ENCODE results near the gene MAML3.
A peak's percentile ranks its signal among the peaks of the same experiment; 100 is the strongest.

MAML3 gene

GRCh38 chr4:139735381-139736273 is 418.4 kb downstream of the MAML3 start:
- no peak for TF ChIP-seq CEBPB (IDR thresholded peaks at IDR 0.05)
- no peak for TF ChIP-seq ZBTB7A (IDR thresholded peaks at IDR 0.05; ENCODE audit: low read depth)
- TF ChIP-seq TAF1 (IDR thresholded peaks at IDR 0.05; ENCODE audit: low read depth), result no peak
- no peak for TF ChIP-seq TEAD4 (IDR thresholded peaks at IDR 0.05)
- TF ChIP-seq MAX (IDR thresholded peaks at IDR 0.05), result no peak
- no peak for TF ChIP-seq REST (IDR thresholded peaks at IDR 0.05; ENCODE audit: low read depth)
- no peak for TF ChIP-seq YY1 (IDR thresholded peaks at IDR 0.05; ENCODE audit: low read depth)
- no peak for TF ChIP-seq RAD21 (IDR thresholded peaks at IDR 0.05; ENCODE audit: low read depth)
- no peak for TF ChIP-seq NFIC (IDR thresholded peaks at IDR 0.05)
- no peak for TF ChIP-seq USF1 (IDR thresholded peaks at IDR 0.05)
- TF ChIP-seq FOXM1 (IDR thresholded peaks at IDR 0.05; ENCODE audit: borderline replicate concordance, low read depth), result no peak
- TF ChIP-seq CREB1 (IDR thresholded peaks at IDR 0.05; ENCODE audit: low read depth), result no peak
- TF ChIP-seq TCF12 (IDR thresholded peaks at IDR 0.05; ENCODE audit: low read depth), result no peak
- no peak for TF ChIP-seq EP300 (IDR thresholded peaks at IDR 0.05; ENCODE audit: borderline replicate concordance)
- no peak for TF ChIP-seq EGR1 (IDR thresholded peaks at IDR 0.05)

GRCh38 chr4:139734875-139735380 is 419.1 kb downstream of the MAML3 start:
- no peak for TF ChIP-seq REST (IDR thresholded peaks at IDR 0.05; ENCODE audit: low read depth)
- peak; percentile 90 for TF ChIP-seq MAX (IDR thresholded peaks at IDR 0.05)
- 0 out of 2 replicates have a peak, but pooled peaks have one; percentile 53 for TF ChIP-seq ZBTB7A (IDR thresholded peaks at IDR 0.05; ENCODE audit: low read depth)
- peak; percentile 64; the same call in 1 of the 2 replicates for TF ChIP-seq RAD21 (IDR thresholded peaks at IDR 0.05; ENCODE audit: low read depth)
- TF ChIP-seq NFIC (IDR thresholded peaks at IDR 0.05), result no peak

- TF ChIP-seq TAF1 (IDR thresholded peaks at IDR 0.05; ENCODE audit: low read depth) (no peak), USF1 (IDR thresholded peaks at IDR 0.05) (no peak), YY1 (IDR thresholded peaks at IDR 0.05; ENCODE audit: low read depth) (no peak), REST (IDR thresholded peaks at IDR 0.05; ENCODE audit: low read depth) (no peak), EGR1 (IDR thresholded peaks at IDR 0.05) (no peak), MAX (IDR thresholded peaks at IDR 0.05) (no peak), RAD21 (IDR thresholded peaks at IDR 0.05; ENCODE audit: low read depth) (no peak), CREB1 (IDR thresholded peaks at IDR 0.05; ENCODE audit: low read depth) (no peak), CEBPB (IDR thresholded peaks at IDR 0.05) (no peak), TEAD4 (IDR thresholded peaks at IDR 0.05) (no peak), NFIC (IDR thresholded peaks at IDR 0.05) (no peak), EP300 (IDR thresholded peaks at IDR 0.05; ENCODE audit: borderline replicate concordance) (no peak), TCF12 (IDR thresholded peaks at IDR 0.05; ENCODE audit: low read depth) (no peak), ZBTB7A (IDR thresholded peaks at IDR 0.05; ENCODE audit: low read depth) (no peak), FOXM1 (IDR thresholded peaks at IDR 0.05; ENCODE audit: borderline replicate concordance, low read depth) (no peak)
Measured at GRCh38 chr4:139734201-139734874, 419.6 kb downstream of the MAML3 start.

Data from Ishikawa (cell line).